Muscle of back (tissue), 11 donors: ENCODE data around the gene PRSS27. TPM values are rescaled to one million over a fixed set of nuclear protein-coding genes. Genes with fewer than 3 reads are reported as not detected.
"Not testable (repeated sequence)": the region's sequence is repeated elsewhere in the genome, so short reads cannot be mapped to it uniquely, and the experiment has no call there.

Experiments used
- DNase-seq, 3 donors: peaks; one replicate each; pipeline versions ENCODE4 v3.0.0 to v3.0.0-alpha.2; 2013
- polyA plus RNA-seq, 10 donors: library from polyadenylated mRNA; unstranded; fragments of 120-200 nt; gene quantifications; one replicate each; pipeline ENCODE4 v1.2.1, GENCODE V29; 2013; ENCODE audit not compliant: insufficient read length in 10 of 10

Gene PRSS27
- polyA plus RNA-seq, 10 donors, result 0.86 to 1.6 (median 1.2) TPM

DNA sequence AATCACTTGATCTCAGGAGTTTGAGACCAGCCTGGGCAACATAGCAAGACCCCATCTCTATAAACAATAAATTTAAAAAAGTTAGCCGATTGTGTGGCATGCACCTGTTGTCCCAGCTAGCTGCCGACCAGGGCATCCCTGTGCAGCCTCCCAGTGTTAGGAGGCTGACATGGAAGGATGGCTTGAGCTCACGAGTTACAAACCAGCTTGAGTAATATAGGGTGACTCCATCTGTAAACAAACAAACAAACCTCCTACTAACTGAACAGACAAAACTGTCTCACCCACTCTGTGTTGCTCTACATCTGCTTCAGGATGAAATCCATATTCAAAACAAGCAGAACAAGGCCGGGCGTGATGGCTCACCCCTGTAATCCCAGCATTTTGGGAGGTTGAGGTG lies 6.9 kb upstream of the PRSS27 start:
- DNase-seq, result no peak

GRCh38 chr16:2724816-2725348 lies 4.9 kb upstream of the PRSS27 start:
- no peak for DNase-seq

DNA sequence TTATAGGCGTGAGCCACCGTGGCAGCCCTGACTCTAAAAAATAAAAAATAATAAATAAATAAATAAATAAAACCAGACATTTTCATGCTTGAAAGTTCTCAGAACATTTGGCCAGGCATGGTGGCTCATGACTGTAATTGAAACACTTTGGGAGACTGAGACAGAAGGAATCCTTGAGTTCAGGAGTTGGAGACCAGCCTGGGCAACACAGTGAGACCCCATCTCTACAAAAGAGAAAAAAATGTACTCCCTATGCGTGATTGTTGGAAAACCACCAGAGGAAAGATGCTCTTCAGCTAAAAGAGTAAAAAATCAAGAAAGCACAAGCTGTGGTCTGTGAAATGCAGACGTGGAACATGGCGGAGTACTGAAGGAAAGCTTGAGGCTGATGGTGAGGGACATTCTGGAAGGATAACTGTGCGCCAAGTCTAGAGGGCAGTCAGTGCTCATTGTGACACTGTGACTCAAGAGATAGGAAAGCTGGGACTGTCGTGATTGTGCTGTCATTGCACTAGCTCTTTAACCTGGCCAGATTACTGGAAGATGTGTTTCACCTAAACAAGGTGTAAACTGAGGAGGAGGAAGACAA lies 4.2 kb upstream of the PRSS27 start:
- DNase-seq, result no peak

DNA sequence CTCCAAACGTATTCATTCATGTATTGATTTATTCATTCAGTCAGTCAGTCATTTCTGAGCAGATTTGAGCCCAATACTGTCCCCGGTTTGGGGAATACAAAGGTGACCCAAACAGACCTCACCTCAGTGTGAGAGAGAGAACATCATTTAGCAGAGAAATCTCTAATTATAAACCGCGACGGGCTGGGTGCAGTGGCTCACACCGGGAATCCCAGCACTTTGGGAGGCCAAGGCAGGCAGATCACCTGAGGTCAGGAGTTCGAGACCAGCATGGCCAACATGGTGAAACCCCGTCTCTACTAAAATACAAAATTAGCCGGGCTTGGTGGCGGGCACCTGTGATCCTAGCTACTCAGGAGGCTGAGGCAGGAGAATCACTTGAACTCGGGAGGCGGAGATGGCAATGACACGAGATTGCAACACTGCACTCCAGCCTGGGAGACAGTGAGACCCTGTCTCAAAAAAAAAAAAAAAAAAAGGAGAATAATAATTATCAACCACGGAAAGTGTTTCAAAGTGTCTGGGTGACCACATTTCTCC lies 1.7 kb upstream of the PRSS27 start:
- not testable (repeated sequence) for DNase-seq

GRCh38 chr16:2720719-2721633 lies 952 bp upstream of the PRSS27 start:
- DNase-seq, result peak; percentile 71 to 87 (median 82)

DNA sequence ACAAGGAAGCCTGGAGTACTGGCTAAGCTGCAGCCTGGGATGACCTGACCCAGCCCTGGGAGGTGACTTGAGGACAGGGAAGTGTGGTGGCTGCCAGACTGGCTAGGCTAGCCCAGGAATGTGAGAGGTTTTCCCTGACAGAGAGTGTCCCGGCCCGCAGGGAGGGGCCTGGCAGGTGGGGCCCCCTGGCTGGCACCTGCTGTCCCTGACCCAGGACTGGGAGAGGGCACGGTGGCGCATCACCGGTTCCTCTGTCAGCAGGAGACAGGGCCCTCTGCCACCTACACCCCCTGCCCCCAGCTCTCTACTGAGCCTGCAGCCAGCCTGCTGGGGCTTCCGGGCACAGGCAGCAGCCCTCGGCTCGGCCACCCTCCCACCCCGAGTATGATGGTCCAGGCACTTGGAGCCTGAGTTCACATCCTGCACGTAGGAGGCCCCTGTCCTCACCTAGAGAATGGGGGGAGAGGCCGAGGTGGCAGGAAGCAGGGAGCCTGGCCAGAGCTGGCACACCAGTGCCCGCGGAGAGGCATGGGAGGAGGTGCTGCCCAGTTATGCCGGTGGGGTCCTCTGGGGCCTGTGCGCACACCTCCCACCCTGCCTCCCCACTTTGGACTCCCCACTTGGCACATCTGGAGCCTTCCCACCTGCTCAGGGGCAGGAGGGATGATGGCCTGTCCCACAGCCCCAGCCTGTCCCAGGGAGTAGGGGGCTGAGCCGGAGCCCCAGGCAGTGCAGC lies 528 bp downstream of the PRSS27 start:
- DNase-seq, result no peak

DNA sequence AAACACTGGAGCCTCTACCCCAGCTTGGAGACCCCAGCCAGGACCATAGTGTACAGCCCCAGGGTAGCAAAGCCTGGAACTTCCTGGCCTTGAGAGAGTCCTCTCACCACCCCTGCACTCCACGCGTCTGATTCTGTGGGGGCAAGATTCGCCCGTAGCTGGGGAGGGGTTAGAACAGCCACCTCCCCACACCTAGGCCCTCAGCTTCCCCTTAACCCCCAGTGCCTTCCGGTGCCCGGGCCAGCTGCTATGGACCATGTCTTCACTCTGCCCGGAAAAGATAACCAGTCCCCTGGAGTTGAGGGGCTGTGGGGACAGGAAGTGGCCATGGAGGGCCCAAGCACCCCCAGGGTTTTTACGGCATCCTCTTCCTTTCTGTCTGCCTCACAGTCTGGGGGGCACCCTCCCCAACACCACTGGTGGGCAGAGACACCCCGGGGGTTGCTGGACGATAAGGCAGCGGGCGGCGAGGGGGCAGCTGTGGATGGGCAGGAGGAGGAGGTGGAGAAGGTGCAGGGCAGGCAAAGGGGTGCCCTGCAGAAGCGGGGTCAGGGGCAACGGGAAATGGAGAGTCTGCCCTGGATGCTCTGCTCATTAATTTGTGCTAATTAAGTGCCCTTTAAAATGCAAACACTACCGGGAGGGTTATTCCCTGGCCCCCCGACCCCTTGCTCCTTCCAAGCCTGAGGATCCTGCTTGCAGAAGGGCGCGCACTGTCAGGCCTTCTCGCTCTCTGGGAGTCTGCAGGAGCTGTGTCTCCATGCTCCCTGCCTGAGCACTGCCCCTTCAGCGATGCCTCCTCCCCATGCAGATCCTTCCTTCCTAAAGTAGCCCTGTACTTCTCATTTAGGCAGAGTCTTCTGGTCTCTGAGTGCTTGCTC lies 2.4 kb downstream of the PRSS27 start:
- no peak for DNase-seq

DNA sequence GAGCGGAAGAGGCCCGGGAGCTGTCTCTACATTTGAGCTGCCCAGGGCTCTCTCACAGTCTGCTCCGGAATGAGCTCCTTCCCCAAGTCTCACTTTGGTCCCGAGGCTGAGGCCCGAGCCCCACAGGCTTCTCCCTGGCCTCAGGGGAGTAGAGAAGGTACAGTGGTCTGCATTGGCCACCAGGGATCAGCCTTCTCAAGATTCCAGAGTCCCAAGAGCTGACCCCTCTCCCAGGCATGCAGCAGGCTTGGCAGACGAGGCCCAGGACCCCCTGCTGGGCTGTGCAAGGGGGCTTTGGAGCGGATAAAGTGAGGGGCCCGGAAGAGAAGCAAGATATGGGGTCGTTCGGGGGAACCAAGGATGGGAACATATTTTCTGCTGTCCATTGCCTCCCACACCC lies 3.1 kb downstream of the PRSS27 start:
- DNase-seq, result no peak

DNA sequence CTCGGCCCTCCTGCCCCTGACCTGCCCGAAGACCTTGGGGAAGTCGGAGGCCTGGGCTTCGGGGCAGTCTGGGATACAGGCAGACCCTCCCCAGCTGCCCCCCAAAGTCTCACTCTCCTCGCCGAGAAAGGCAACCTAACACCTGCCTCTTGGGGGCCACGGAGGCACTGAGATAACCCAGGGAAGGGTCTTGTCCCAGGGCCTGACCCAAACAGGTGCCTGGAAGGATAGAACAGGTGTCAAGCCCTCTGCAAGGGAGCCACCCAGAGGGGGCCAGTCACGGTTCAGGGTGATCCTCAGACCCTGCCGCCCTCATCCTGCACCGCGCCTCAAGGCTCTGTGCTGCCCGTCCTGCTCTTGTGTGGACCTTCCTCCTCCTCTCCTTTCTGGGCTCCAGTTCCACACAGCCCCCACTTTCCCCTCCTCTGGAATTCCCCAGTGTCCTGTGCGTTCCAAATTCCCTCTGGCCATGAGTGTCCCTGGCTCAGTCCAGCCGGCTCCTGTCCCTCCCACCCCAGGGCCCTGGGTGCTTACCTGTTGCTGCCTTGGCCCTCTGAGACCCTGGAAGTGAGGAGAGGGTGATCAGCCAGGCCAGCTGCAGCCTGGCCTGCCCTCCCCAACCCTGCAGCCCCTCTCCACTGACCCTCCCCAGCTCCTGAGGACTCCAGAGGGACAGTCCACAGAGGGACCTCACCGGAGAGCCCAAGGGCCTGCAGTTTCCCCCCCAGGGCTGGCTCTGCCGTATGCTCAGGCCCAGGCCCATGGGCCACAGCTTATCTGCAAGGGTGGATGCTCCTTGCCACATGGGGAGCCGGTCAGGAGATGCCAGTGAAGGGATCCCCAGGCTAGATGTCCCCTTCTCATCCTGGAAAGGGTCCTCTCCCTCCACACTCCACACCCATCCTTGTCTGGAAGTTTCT lies 3.8 kb downstream of the PRSS27 start:
- DNase-seq, result no peak

- DNase-seq, result peak; percentile 27 to 76 (median 61)
Measured at GRCh38 chr16:2715519-2715918, 4.5 kb downstream of the PRSS27 start.

GRCh38 chr16:2715064-2715463 lies 5.0 kb downstream of the PRSS27 start:
- DNase-seq, result no peak

DNA sequence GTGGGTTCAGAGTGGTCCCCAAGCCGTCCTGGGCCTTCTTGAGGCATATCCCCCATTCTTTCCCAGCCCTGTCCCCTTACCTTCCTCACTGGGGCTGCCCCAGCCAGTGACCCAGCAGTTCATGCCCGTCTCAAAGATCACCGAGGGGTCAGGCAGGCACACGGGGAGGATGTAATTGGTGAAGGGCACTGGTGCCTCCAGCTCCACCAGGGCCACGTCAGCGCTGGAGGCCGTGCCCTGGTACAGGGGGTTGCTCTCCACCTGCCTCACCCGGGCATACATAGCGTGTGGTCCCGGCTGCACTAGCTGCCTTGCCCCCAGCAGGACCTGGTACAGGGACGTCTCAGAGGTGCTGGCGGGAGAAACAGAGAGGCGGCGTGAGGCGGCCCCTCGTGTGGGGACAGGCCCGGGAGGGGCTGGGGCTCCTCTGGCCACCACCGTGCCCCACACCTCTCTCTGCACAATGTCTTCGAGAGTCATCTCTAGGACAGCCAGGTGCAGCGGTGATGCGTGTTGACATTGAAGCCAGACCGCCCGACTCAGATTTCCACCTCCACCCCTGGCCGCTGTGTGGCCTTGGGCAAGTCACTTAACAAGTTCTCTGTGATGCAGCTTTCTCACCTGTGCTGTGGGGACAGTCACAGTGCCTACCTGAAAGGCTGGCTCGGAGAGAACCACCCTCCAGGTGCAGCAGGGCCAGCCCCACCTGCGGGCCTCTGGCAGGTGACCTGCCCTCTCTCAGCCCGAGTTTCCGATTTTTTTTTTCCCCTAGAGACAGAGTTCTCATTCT lies 5.8 kb downstream of the PRSS27 start:
- DNase-seq, result no peak

GRCh38 chr16:2713523-2713922 lies 6.5 kb downstream of the PRSS27 start:
- DNase-seq, result no peak

GRCh38 chr16:2712546-2712945 lies 7.5 kb downstream of the PRSS27 start:
- DNase-seq, result no peak

- no peak for DNase-seq
Measured at GRCh38 chr16:2712063-2712441, 8.0 kb downstream of the PRSS27 start.

GRCh38 chr16:2711370-2712062 lies 8.5 kb downstream of the PRSS27 start:
- no peak for DNase-seq

DNA sequence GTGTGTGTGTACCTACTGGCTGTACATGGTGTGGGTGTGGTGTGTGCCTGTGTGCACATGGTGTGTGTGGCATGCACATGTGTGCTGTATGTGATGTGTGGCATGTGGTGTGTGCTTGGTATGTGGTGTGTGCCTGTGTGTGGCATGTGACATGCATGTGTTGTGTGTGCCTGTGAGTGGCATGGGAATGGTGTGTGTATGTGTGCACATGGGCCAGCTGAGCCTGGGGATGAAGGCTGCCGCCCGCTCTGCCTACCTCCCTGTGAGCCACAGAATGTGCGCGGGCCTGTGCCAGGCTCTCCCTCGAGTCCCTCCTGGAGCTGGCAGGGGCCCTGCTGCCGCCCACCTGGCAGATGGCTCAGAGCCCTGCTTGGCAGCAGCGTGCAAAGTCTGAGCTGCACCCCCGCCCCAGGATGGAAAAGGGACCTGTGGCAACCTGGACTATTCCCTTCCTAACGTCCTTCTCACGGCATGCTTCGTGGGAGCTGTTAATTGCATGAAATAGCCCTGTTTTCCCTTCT lies 9.3 kb downstream of the PRSS27 start:
- DNase-seq, result no peak

DNA sequence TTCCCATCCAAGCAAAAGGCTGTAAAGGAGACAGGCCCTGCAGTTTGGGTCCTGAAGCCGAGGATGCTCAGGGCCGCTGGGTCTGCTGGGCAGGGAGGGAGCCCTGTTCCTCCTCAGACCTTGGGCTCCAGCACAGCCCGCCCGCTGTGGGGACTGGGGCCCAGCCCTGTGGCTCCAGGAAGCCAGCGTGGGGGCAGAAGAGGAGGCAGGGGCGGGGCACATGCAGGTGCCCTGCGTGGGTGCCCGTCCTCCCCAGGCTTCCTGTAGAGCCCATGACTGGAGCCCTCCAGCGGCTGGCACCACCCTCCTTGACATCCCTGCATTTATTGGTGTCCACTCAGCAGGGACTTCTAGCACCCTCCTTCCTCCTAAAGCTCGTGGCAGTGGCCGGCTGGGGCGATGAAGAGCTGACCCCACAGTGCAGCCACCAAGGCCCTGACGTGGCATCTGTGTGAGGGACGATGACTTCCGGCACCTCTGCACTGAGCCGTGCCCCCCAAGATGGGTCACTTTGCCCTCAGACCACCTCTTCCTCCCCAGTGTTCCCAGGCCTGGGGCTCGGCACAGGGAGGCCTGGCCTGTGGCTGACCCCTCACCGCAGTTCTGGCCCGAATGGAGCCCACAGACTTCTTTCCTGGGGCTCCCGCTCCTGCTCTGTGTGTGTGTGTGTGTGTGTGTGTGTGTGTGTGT lies 9.9 kb downstream of the PRSS27 start:
- DNase-seq, result no peak
